Measurements from ENCODE around the gene HIVEP1. TPM values are rescaled to one million over a fixed set of nuclear protein-coding genes. Genes with fewer than 3 reads are reported as not detected.

The HIVEP1 gene
- total and polyA plus RNA-seq, 2 of the 8 experiments (the other 6 are each of a cell fraction or from before 2014, with no cell fraction given): 22.6 to 23.1 TPM

DNA sequence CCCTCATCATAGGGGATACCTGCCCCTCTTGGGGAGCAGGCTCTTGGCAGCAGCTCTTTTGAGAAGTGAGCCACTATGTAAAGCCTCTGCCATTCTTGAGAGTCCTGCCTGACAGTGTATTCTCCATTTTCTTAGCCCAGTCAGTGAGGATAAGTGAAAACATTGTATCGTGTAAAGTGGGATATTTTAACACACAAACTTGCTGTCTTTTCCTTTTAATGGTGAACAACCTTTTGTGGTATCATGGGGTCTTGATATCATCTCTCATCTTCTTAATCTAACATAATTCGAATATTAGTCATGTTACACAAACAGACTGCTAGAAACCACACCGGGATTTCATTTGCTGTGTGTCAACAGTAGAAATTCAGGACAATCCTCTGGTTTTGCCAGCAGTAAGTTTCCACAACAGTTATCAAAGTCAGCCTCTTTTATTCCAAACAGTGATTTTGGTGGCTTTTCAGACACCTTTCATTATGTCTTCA lies 136.2 kb downstream of the HIVEP1 start (continued):
- TF ChIP-seq YY1 (IDR thresholded peaks at IDR 0.05; ENCODE audit: low read depth, low read length) (no peak), EZH2 (IDR thresholded peaks at IDR 0.05; ENCODE audit: low read depth, low read length, severe bottlenecking) (no peak), KDM1A (IDR thresholded peaks at IDR 0.05; ENCODE audit: borderline replicate concordance, low read length) (no peak)
